ENCODE results near the gene MAFB.

The MAFB gene

GRCh38 chr20:40663304-40663790 lies 25.7 kb downstream of the MAFB start:
- no peak for DNase-seq
- no peak overlapping the region for H3K4me3 ChIP-seq (ENCODE audit: low read depth, low read length)
- no peaks in the 10 kb centered on the region for H3K36me3 ChIP-seq
- no peaks in the 10 kb centered on the region for H3K27me3 ChIP-seq
- no peaks in the 10 kb centered on the region for H3K9me3 ChIP-seq
- TF ChIP-seq, protein P1, sequence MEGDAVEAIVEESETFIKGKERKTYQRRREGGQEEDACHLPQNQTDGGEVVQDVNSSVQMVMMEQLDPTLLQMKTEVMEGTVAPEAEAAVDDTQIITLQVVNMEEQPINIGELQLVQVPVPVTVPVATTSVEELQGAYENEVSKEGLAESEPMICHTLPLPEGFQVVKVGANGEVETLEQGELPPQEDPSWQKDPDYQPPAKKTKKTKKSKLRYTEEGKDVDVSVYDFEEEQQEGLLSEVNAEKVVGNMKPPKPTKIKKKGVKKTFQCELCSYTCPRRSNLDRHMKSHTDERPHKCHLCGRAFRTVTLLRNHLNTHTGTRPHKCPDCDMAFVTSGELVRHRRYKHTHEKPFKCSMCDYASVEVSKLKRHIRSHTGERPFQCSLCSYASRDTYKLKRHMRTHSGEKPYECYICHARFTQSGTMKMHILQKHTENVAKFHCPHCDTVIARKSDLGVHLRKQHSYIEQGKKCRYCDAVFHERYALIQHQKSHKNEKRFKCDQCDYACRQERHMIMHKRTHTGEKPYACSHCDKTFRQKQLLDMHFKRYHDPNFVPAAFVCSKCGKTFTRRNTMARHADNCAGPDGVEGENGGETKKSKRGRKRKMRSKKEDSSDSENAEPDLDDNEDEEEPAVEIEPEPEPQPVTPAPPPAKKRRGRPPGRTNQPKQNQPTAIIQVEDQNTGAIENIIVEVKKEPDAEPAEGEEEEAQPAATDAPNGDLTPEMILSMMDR (IDR thresholded peaks at IDR 0.05; ENCODE audit: low read depth, low read length) = no peak
- H3K4me1 ChIP-seq = no peaks in the 10 kb centered on the region

GRCh38 chr20:40659567-40659966 lies 29.5 kb downstream of the MAFB start:
- Histone ChIP-seq H3K4me1 (no peaks in the 10 kb centered on the region; the same call in 1 of the 2 replicates), H3K36me3 (no peaks in the 10 kb centered on the region), H3K9me3 (no peaks in the 10 kb centered on the region), H3K27me3 (no peaks in the 10 kb centered on the region; the same call in 1 of the 2 replicates), H3K4me3 (ENCODE audit: low read depth, low read length) (no peak overlapping the region)
- TF ChIP-seq, protein P1 (IDR thresholded peaks at IDR 0.05; ENCODE audit: low read depth, low read length) = no peak
- DNase-seq = no peak

DNA sequence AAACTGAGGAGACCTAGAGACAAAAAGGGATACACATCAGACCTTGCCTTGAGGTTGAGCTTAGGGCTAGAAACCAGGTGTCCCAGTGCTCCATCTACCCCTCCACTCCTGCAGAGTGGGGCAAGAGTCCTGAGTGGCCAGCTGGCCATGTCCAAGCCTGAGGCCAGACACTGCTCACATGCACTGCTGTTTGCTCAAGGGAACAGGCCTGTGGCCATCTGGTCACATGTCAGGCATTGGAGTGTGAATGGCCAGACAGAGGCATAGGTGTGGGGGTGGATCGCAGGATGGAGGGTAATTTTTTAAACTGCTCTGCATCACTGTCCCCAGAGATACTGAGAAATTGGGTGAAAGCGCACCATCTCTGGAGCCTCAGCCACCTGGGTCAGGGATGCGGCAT lies 30.5 kb downstream of the MAFB start:
- no peak for DNase-seq
- H3K4me1 ChIP-seq = no peaks in the 10 kb centered on the region; the same call in 1 of the 2 replicates
- no peak overlapping the region for H3K4me3 ChIP-seq (ENCODE audit: low read depth, low read length)
- TF ChIP-seq, protein P1 (IDR thresholded peaks at IDR 0.05; ENCODE audit: low read depth, low read length) = no peak
- H3K36me3 ChIP-seq = no peaks in the 10 kb centered on the region
- no peaks in the 10 kb centered on the region for H3K9me3 ChIP-seq
- H3K27me3 ChIP-seq = no peaks in the 10 kb centered on the region; the same call in 1 of the 2 replicates

DNA sequence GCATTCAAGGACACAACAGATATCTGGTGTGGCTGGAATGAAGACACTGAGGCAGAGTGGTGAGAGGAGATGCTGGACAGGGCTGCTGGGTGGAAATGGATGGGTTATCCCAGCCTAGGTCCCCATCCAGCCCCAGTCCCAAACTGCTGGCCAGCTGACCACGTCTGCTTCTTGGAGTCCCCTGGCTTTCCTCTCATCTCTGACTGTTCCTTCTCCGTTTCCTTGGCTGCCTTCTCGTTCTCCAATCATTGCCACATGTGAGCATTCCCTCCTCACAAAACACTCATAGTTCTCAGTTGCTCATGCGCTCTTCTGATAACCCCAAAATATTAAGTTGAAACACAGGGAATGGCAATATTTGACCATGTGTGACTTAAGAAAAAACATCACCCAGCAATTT lies 31.5 kb downstream of the MAFB start:
- TF ChIP-seq, protein P1 (IDR thresholded peaks at IDR 0.05; ENCODE audit: low read depth, low read length) = no peak

DNA sequence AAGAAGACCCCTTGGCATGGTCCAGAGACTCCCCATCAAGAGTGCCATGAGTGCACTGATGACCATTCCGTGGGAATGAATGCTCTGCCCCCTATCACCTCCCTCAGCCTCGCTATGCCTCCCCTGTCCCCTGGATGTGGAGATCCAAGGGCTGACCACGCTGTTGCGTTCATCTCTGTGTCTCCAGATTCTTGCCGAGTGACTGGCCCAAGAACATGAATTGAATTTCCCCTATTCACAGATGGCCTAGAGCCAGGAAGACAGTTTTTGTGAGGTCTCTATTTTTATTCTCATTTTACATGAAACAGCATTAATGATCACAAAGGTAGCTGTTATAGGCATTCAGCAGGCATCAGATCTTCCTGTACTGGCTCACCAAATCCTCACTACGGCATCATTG lies 33.6 kb downstream of the MAFB start:
- TF ChIP-seq, protein P1 (IDR thresholded peaks at IDR 0.05; ENCODE audit: low read depth, low read length) = no peak
- no peaks in the 10 kb centered on the region; the same call in 1 of the 2 replicates for H3K4me1 ChIP-seq
- no peak for DNase-seq
- H3K36me3 ChIP-seq = no peaks in the 10 kb centered on the region
- no peaks in the 10 kb centered on the region; the same call in 1 of the 2 replicates for H3K27me3 ChIP-seq
- H3K4me3 ChIP-seq (ENCODE audit: low read depth, low read length) = no peak overlapping the region
- H3K9me3 ChIP-seq = no peaks in the 10 kb centered on the region

More for the DNA sequence above, 31.5 kb downstream of the MAFB start:
- H3K9me3 ChIP-seq = no peaks in the 10 kb centered on the region
- H3K36me3 ChIP-seq = no peaks in the 10 kb centered on the region
- H3K4me3 ChIP-seq (ENCODE audit: low read depth, low read length) = no peak overlapping the region
- DNase-seq = no peak
- H3K4me1 ChIP-seq = no peaks in the 10 kb centered on the region; the same call in 1 of the 2 replicates
- H3K27me3 ChIP-seq = no peaks in the 10 kb centered on the region; the same call in 1 of the 2 replicates

DNA sequence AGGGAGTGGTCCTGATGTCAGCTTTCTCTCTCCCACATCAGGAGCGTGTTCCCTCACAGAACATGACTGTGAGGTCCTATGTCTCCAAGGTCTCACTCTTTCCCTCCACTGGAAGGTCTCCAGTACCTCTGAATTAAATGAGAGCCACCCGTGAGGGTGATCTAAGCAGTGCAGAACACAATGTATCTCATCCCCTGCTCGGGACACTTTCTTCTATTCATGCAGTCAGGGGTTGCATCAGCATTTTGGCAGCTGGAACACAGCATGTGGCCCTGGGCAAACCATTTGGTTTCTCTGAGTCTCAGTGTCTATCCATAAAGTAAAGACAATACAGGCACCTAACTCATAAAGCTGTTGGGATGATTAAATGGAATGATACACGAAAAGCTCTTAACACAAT lies 34.2 kb downstream of the MAFB start:
- Histone ChIP-seq H3K4me1 (no peaks in the 10 kb centered on the region; the same call in 1 of the 2 replicates), H3K9me3 (no peaks in the 10 kb centered on the region), H3K27me3 (no peaks in the 10 kb centered on the region; the same call in 1 of the 2 replicates), H3K36me3 (no peaks in the 10 kb centered on the region), H3K4me3 (ENCODE audit: low read depth, low read length) (no peak overlapping the region)
- TF ChIP-seq, protein P1 (IDR thresholded peaks at IDR 0.05; ENCODE audit: low read depth, low read length) = no peak
- no peak for DNase-seq

Measured in BE2C (cell line).